ENCODE results near the gene ZFP91. TPM values are rescaled to one million over a fixed set of nuclear protein-coding genes. Genes with fewer than 3 reads are reported as not detected.

Gene ZFP91
- total and polyA plus RNA-seq, 9 of the 15 experiments (the other 6 are each of a cell fraction or from before 2014, with no cell fraction given): 17.6 to 58.3 (median 34.0) TPM

DNA sequence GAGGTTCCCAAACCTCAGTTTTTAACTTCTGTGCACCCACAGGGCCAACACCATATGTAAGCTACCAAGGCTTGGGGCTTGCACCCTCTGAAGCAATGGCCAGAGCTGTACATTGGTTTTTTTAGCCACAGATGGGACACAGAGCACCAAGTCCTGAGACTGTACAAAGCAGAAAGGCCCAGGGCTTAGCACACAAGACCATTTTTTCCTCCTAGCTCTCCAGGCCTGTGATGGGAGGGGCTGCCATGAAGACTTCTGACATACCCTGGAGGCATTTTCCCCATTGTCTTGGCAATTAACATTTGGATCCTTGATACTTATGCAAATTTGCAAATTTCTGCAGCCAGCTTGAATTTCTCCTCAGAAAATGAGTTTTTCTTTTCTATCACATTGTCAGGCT is 67.0 kb downstream of the ZFP91 start:
- Histone ChIP-seq H3K4me3 (no peak overlapping the region), H3K4me1 (replicated peaks in 1 of 2; ENCODE audit: control insufficient read depth in 2 of 2, insufficient read depth in 2 of 2, low read length in 2 of 2) (peaks cover 0 to 9% of the 10 kb centered on the region in 2 experiments; a peak in 3 of 5 replicates), H3K27me3 (ENCODE audit: control insufficient read depth in 2 of 2, insufficient read depth in 2 of 2, low read length in 2 of 2) (no peaks in the 10 kb centered on the region), H3K36me3 (ENCODE audit: control insufficient read depth, insufficient read depth, low read length) (no peaks in the 10 kb centered on the region), H3K9me1 (ENCODE audit: control insufficient read depth, insufficient read depth, low read length) (no peaks in the 10 kb centered on the region), H3K9ac (ENCODE audit: insufficient read depth in 1 of 2, low read depth in 2 of 2, low read length in 2 of 2) (no peak overlapping the region), H3K4me2 (ENCODE audit: insufficient read depth, low read length) (no peak overlapping the region), H2AFZ (ENCODE audit: low read depth, low read length) (no peak overlapping the region), H4K20me1 (replicated peaks; ENCODE audit: control insufficient read depth, insufficient read depth, low read length) (no peaks in the 10 kb centered on the region), H3K79me2 (ENCODE audit: control insufficient read depth, insufficient read depth, low read length) (no peaks in the 10 kb centered on the region), H3K27ac (ENCODE audit: extremely low read depth, low read depth, low read length) (no peak overlapping the region), H3K9me3 (replicated peaks; ENCODE audit: control insufficient read depth, insufficient read depth, low read depth, low read length) (peaks cover 3% of the 10 kb centered on the region; the same call in 1 of the 2 replicates)
- ATAC-seq (no peak), DNase-seq (ENCODE audit: extremely low read depth in 1 of 4, low spot score in 3 of 4) (no peak), FAIRE-seq (no peak)
- peak; percentile 84 for TF ChIP-seq ZFP36 (IDR thresholded peaks at IDR 0.05; ENCODE audit: low read depth, low read length, partially characterized antibody)
- 0 out of 2 replicates have a peak, but pooled peaks have one; percentile 34 for TF ChIP-seq CEBPZ (IDR thresholded peaks at IDR 0.05; ENCODE audit: borderline replicate concordance, low read depth, low read length)
- 0 out of 3 replicates have a peak, but pooled peaks of 1 of the 2 experiments have one; percentile 43 for TF ChIP-seq CBX3 (IDR thresholded peaks at IDR 0.05; ENCODE audit: borderline replicate concordance in 1 of 2, low read length in 2 of 2)
- no peak for TF ChIP-seq HDAC2 (IDR thresholded peaks at IDR 0.05)
- ChIA-PET POLR2A (interaction anchor here (0.7 kb wide), 1 partner anchor 417 kb away, joined by 3 read pairs; no protein-coding TSS in a partner anchor), CTCF (ENCODE audit: low intra/inter-chr PET ratio) (no interaction called here)
- no TSS peak for BruUV-seq (replicated peaks)
- in situ Hi-C loops (cut with MboI) (loop anchor here (25.0 kb wide), 1 partner anchor 491 kb away; the partner anchor contains the start of gene FAM111A), intact Hi-C loops (cut with micrococcal nuclease) (no loop called here)

Data from K562 (cell line).